Sigmoid colon (tissue), 3 donors: Measurements from ENCODE around the gene C2orf42.

Source experiments
- CTCF ChIP-seq, 4 experiments: fragments of 450-650 bp in 3 of 4; fragments of 200-600 bp in 1 of 4; IDR thresholded peaks; one replicate each; pipeline ENCODE4 v1.5.1; 2016 to 2019; ENCODE audit warnings: antibody characterized with exemption in 4 of 4, mild to moderate bottlenecking in 3 of 4, moderate library complexity in 2 of 4
- POLR2A ChIP-seq, 2 donors: fragments of 450-650 bp; IDR thresholded peaks; one replicate each; pipeline ENCODE4 v1.6.1; 2016; ENCODE audit warnings: antibody characterized with exemption in 2 of 2, mild to moderate bottlenecking in 2 of 2, moderate library complexity in 2 of 2

DNA sequence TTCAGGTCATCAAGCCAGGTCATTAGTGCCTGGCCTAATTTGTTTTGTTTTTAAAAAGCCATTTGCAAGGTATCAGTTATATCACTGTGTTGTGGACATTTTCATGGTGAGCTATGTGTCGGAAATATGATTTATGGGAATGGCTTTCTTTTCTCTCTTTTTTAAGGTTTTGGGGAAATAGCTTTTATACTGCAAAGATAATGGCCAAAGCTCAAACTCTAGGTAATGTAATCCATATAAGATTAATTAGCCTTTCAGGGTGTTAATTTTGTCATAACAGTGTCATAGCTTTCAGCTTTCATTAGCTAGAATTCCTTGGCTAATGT is 57.7 kb downstream of the C2orf42 start:
- TF ChIP-seq CTCF (IDR thresholded peaks at IDR 0.05), result no peak
- no peak for TF ChIP-seq POLR2A (IDR thresholded peaks at IDR 0.05)
